Motor neuron (in vitro differentiated cells): ENCODE results near the gene RHBDL3. TPM values are rescaled to one million over a fixed set of nuclear protein-coding genes. Genes with fewer than 3 reads are reported as not detected.
A peak's percentile ranks its signal among the peaks of the same experiment; 100 is the strongest.
"Not testable (repeated sequence)": the region's sequence is repeated elsewhere in the genome, so short reads cannot be mapped to it uniquely, and the experiment has no call there.

Experiments used
- ATAC-seq, 8 experiments: fragments of 200-7000 bp; cut with Tn5 transposase; replicated peaks in 6 of 8; 2 replicates each; pipeline ENCODE4 v1.8.0; 2021; ENCODE audit warnings: mild to moderate bottlenecking in 8 of 8, moderate library complexity in 8 of 8
- H3K27ac ChIP-seq, 2 donors: fragments of 250-450 bp; sonication (Bioruptor Pico); 2 replicates each; pipeline ENCODE4 v1.9.0; 2021; ENCODE audit warnings: antibody characterized with exemption in 2 of 2, mild to moderate bottlenecking in 2 of 2, moderate library complexity in 1 of 2
- H3K4me1 ChIP-seq, 2 donors: fragments of 250-450 bp; sonication (Bioruptor Pico); replicated peaks in 1 of 2; 2 replicates each; pipeline ENCODE4 v1.6.1; 2021; ENCODE audit warnings: antibody characterized with exemption in 2 of 2, mild to moderate bottlenecking in 2 of 2, moderate library complexity in 1 of 2
- H3K4me3 ChIP-seq, 5 donors: fragments of 250-450 bp; sonication (Bioruptor Pico); 2 replicates each; pipeline ENCODE4 v1.9.0; 2021; ENCODE audit warnings: antibody characterized with exemption in 5 of 5, mild to moderate bottlenecking in 5 of 5, moderate library complexity in 4 of 5
- whole genome bisulfite sequencing, 10 experiments: fragments of 450-650 bp; shearing (Covaris generic); methylation state at CpG; one replicate each; pipeline ENCODE4 v1.0.0; 2022; 5-methylcytosine and 5-hydroxymethylcytosine counted together
- in situ Hi-C, 9 experiments: fragments of 400-800 bp; cut with MboI; loops; one replicate each; pipeline ENCODE4 v1.15.0; 2021; ENCODE audit warnings: low sequenced_read_pairs in 9 of 9, low pct_unique_long_range_greater_than_20kb in 2 of 9; ENCODE audit not compliant: unreplicated experiment in 9 of 9
- total RNA-seq, 8 experiments: library from RNA; unstranded; fragments of 300-600 nt; gene quantifications; 2 replicates each; pipeline versions ENCODE4 v1.2.3 to v1.2.4, GENCODE V29; 2022

The RHBDL3 gene
- total RNA-seq, 8 experiments from 2014 or later, result 3.2 to 142 (median 19.9) TPM

DNA sequence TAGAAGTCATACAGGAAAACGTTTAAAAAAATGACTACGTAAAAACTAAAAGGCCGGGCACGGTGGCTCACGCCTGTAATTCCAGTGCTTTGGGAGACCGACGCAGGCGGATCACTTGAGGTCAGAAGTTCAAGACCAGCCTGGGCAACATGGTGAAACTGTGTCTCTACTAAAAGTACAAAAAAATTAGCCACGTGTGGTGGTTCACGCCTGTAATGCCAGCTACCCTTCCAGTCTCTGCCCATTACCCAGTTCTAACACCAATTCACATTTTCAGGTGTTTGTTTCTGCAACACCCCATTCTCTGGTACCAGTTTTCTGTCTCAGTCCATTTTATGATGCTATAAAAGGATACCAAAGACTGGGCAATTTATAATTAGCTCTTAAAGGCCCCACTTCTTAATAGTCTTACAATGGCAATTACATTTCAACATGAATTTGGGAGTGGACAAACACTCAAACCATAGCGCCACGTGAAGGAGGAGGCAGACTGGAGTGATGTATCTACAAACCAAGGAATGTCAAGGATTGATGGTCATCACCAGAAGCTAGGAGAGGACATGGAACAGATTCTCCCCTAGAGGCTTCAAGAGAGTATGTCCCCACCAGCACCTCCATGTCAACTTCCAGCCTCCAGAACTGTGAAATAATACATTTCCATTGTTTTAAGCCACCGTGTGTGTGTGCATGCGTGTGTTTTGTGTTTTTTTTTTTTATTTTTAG, 77.1 kb downstream of the RHBDL3 start:
- WGBS, 10 experiments, result 53 to 90% (median 79%) methylated on average over 2 to 14 of the region's 14 CpGs
- in situ Hi-C loops, result loop anchor here in 1 of 9 experiments (25.0 kb wide), 1 partner anchor 105 kb away; no protein-coding TSS in a partner anchor
- ATAC-seq, result no peak
- Histone ChIP-seq H3K4me1 (peaks cover 7 to 13% of the 10 kb centered on the region in 2 donors), H3K27ac (peak overlapping the region in 1 of 2 donors; percentile 71), H3K4me3 (peak overlapping the region; percentile 49 to 85 (median 57))

DNA sequence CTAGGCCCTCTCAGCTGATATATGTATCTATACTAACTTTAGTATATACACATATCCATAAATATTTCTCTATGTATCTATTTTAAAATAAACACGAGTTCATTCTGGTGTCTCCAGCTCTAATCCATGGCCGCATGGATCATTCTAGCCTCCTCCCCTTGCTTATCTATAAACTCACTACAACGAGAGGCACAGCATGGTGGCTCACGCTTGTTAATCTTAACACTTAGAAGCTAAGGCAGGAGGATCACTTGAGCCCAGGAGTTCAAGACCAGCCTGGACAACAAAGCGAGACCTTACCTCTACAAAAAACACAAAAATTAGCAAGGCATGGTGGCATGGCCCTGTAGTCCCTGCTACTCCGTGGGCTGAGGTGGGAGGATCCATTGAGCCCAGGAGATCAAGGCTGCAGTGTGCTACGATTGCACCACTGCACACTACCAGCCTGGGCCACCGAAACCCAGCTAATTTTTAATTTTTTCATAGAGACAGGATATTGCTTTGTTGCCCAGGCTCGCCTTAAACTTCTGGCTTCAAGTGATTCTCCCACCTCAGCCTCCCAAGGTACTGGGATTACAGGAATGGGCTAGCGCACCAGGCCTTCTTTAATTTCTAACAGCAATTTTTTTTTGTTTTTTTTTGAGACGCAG, 80.4 kb downstream of the RHBDL3 start:
- no peak overlapping the region for H3K27ac ChIP-seq
- H3K4me1 ChIP-seq, result peaks cover 13 to 17% of the 10 kb centered on the region in 2 donors
- in situ Hi-C loops, result loop anchor here in 1 of 9 experiments (25.0 kb wide), 1 partner anchor 109 kb away; no protein-coding TSS in a partner anchor
- WGBS, 10 experiments, result 78 to 100% (median 99%) methylated on average over 1 to 11 of the region's 11 CpGs; no CpG with 5 or more reads in 2 of the 10 experiments
- no peak overlapping the region for H3K4me3 ChIP-seq
- ATAC-seq, result no peak

DNA sequence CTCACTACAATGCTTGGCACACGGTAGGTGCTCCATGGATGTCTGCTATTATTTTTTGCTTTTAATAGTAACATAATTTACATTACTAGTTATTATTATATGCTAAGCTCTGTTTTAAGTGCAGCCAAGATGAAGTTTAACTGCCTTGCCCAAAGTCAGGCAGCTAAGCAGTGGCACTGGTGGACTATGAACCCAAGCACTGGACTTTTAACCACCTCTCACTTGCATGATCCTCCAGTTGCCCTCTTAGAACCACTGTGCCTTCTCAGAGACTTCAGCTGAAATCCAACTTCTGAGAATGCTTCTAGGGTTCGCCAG, 82.8 kb downstream of the RHBDL3 start:
- Histone ChIP-seq H3K27ac (no peak overlapping the region), H3K4me3 (no peak overlapping the region), H3K4me1 (peaks cover 16 to 17% of the 10 kb centered on the region in 2 donors)
- 83 to 100% (median 100%) methylated on average over 1 to 2 of the region's 2 CpGs; no CpG with 5 or more reads in 3 of the 10 experiments for WGBS, 10 experiments
- no peak for ATAC-seq
- in situ Hi-C loops, result loop anchor here in 1 of 9 experiments (25.0 kb wide), 1 partner anchor 111 kb away; no protein-coding TSS in a partner anchor

DNA sequence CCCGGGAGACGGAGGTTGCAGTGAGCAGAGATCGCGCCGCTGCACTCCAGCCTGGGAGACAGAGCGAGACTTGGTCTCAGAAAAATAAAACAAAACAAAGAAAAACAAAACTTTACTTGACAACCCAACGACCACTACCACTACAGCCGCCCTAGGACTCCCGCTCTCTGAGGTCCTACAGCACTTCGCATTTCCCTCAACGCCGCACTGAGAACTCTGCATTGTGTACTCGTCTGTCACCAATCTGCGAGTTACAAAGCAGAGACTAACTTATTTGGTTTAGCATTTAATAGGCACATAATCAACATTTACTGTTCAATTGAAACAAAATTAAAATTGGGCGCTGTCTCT, 83.8 kb downstream of the RHBDL3 start:
- ATAC-seq, result peak in 7 of 8 experiments; percentile 11 to 38 (median 26)
- Histone ChIP-seq H3K4me3 (peak overlapping the region; percentile 68 to 91 (median 74)), H3K27ac (peak overlapping the region; percentile 98 to 99), H3K4me1 (peaks cover 18 to 21% of the 10 kb centered on the region in 2 donors)
- 0 to 53% (median 27%) methylated on average over 1 to 10 of the region's 15 CpGs; no CpG with 5 or more reads in 1 of the 10 experiments for WGBS, 10 experiments
- in situ Hi-C loops, result loop anchor here in 1 of 9 experiments (25.0 kb wide), 1 partner anchor 112 kb away; no protein-coding TSS in a partner anchor

DNA sequence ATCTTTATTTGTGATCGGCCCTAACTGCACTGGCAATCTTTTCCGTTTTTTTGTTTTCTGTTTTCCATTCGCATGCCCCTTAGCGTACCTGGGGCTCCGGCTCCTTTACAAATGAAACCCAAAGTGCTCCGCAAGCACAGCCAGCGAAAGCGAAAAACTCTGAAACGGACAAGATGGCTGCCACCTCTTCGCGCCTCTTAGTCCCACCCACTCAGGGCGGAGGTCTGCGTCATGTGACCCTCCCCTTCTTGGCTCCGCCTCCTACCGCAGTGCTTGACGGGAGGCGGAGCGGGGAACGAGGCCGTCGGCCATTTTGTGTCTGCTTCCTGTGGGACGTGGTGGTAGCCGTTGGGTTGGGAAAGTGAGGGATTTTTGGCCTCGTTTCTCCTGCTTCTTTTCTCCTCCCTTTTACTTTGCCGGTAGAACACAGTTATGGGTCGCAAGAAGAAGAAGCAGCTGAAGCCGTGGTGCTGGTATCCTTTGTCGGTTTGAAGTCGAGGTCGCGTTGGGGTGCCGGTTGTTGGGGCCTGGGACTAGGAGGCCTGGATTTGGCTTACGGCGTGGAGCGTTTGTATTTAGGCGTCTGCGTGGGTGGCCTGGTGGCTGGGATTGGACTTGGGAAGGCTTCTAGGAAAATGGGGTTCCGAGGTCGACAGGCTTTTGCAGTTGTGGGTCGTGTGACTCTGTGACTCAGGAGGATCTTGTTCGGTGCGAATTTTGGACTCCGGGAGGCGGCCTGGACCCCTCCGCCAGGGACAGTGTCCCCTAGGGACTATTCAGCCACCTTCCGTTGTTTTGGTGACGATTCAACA, 84.4 kb downstream of the RHBDL3 start, which contains the start of gene ZNF207:
Gene ZNF207 (plus strand): TSS at position 304 of the 812 bp plus-strand sequence. CDS start 129 bp downstream, at position 433.
- in situ Hi-C loops, result loop anchor here in 1 of 9 experiments (25.0 kb wide), 1 partner anchor 113 kb away; no protein-coding TSS in a partner anchor
- H3K27ac ChIP-seq, result peak within 1 kb of the TSS; percentile 98 to 99
- peak within 1 kb of the TSS; percentile 68 to 91 (median 74) for H3K4me3 ChIP-seq
- H3K4me1 ChIP-seq, result peaks cover 18 to 22% of the 10 kb centered on the region in 2 donors
- peak; percentile 88 to 97 (median 96) for ATAC-seq
- WGBS, 10 experiments, result 0 to 2% (median 0%) methylated on average over 6 to 36 of the region's 47 CpGs

DNA sequence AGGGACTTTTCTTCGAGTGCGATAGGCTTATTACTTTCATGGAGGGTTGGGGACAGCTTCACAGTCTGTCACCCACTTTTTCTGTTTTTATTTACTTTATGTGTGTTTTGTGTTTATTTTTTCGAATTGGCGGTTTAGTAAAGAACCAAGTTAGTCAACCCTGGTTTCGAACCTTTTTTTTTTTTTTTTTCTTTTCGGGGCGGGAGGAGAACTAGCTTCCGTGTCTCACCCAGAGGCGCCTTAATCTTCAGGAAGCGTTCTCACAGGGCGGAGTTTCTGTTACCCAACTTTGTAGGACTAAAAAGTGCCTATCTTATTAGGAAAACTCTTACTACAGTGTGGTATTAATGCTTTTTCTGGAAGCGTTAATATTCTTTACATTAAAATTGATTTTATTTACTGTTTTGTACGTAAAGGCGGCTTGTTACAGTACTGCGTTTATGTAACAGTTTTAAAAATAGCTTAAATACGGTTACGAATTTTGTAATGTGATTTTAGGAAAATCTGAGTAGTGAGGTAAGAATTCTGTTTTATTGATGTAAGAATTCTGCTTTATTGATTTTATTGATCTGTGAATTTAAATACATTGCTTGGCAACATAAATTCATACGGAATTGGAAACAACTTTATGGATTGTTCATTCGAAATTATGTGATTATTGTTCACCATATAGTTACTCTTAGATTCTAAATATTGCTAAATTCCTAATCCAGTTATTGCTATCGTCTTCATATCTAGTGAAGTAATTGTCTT, 85.2 kb downstream of the RHBDL3 start:
- ATAC-seq, result peak in 6 of 8 experiments; percentile 9 to 44 (median 22)

DNA sequence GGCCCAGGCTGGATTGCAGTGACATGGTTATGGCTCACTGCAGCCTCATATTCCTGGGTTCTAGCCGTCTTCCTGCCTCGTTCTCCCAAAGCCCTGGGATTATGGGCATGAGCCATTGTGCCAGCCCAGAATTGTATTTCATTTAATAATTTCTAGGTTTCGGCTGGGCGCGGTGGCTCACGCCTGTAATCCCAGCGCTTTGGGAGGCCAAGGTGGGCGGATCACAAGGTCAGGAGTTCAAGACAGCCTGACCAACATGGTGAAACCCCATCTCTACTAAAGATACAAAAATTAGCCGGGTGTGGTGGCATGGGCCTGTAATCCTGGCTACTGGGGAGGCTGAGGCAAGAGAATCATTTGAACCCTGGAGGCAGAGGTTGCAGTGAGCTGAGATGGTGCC, 87.1 kb downstream of the RHBDL3 start:
- Histone ChIP-seq H3K4me3 (peak overlapping the region in 4 of 5 donors; percentile 68 to 91 (median 74)), H3K4me1 (peaks cover 22 to 27% of the 10 kb centered on the region in 2 donors)
- in situ Hi-C loops, ATAC-seq, H3K27ac ChIP-seq: not testable (repeated sequence)
- WGBS, 10 experiments, result 67 to 100% (median 95%) methylated on average over 1 to 8 of the region's 9 CpGs; no CpG with 5 or more reads in 5 of the 10 experiments

More for the DNA sequence above, 85.2 kb downstream of the RHBDL3 start:
- 0 to 3% (median 0%) methylated on average over 6 to 20 of the region's 20 CpGs for WGBS, 10 experiments
- Histone ChIP-seq H3K4me3 (peak overlapping the region; percentile 68 to 91 (median 74)), H3K27ac (peak overlapping the region; percentile 98 to 99), H3K4me1 (peaks cover 22 to 27% of the 10 kb centered on the region in 2 donors)
- in situ Hi-C loops, result no loop called here

DNA sequence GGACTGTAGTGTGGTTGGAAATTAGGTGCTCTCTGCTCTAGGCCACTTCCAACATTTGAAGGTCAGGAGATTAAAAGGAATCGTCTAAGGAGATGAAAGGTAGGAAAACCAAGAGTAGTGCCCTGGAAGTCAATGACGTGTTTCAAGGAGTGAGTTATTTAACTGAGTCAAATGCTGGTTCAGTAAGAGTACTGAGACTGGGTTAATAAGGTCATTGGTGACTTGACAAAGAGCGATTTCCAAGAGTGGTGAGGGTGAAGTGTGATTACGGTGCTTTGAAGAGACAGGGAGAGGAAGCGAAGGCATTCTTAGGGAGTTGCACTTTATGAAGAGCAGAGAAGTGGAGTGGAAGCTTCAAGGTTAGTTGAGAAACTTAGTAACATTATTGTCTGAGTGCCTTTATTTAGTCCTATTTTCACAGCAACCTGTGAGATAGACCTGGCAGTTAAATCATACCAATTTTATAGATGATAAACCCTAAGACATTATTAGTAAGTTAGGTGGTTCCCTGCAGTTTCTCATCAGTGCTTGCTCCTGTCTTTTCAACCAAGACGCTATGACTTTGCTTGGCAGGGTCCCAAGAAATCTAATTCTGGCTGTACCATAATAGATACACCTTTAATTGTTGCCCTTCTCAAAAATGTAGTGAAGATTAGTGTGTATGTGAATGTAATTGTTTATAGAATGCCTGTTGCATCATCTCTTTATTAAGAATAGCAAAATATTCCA, 90.2 kb downstream of the RHBDL3 start:
- H3K27ac ChIP-seq, result no peak overlapping the region
- no peak overlapping the region for H3K4me3 ChIP-seq
- peaks cover 18 to 21% of the 10 kb centered on the region in 2 donors for H3K4me1 ChIP-seq
- in situ Hi-C loops, result no loop called here
- 60 to 95% (median 83%) methylated on average over 2 to 6 of the region's 6 CpGs; no CpG with 5 or more reads in 1 of the 10 experiments for WGBS, 10 experiments
- no peak for ATAC-seq

DNA sequence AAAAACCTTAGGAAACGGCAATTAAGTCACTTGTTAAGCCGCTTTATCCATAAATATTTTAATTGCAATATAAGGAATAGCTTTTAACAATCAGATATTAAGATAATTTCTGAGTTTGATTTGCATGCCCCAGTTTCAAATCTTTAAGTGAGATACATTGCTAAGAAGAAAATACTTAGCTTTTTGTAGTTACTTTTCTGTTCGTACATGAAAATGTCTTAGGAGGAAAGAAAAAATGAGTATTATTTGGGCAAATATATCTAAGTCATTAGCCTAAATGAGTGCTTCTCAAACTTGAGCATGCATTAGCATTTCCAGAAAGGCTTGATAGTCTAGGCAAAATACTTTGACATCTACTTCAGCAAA, 90.7 kb downstream of the RHBDL3 start:
- Histone ChIP-seq H3K4me3 (no peak overlapping the region), H3K4me1 (peaks cover 18 to 21% of the 10 kb centered on the region in 2 donors), H3K27ac (no peak overlapping the region)
- 70 to 100% (median 96%) methylated on average over 1 to 3 of the region's 3 CpGs; no CpG with 5 or more reads in 1 of the 10 experiments for WGBS, 10 experiments
- in situ Hi-C loops, result no loop called here
- no peak for ATAC-seq

DNA sequence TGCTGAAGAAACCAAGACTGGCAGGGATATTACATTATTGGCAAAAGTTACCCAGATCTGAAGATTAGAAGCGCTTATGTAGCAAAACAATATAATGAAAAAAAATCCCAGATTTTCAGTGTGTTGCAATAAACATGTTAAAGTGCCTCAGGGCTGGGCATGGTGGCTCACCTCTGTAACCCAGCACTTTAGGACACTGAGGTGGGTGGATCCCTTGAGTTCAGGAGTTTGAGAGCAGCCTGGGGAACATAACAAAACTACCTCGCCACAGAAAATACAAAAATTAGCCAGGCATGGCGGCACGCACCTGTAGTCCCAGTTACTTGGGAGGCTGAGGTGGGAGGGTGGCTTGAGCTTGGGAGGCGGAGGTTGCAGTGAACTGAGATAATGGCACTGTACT, 91.1 kb downstream of the RHBDL3 start:
- peaks cover 18 to 21% of the 10 kb centered on the region in 2 donors for H3K4me1 ChIP-seq
- peak in 3 of 8 experiments; percentile 37 to 46 (median 37) for ATAC-seq
- no peak overlapping the region for H3K27ac ChIP-seq
- 17 to 100% (median 100%) methylated on average over 1 to 3 of the region's 5 CpGs; no CpG with 5 or more reads in 1 of the 10 experiments for WGBS, 10 experiments
- H3K4me3 ChIP-seq, result no peak overlapping the region
- in situ Hi-C loops, result no loop called here

DNA sequence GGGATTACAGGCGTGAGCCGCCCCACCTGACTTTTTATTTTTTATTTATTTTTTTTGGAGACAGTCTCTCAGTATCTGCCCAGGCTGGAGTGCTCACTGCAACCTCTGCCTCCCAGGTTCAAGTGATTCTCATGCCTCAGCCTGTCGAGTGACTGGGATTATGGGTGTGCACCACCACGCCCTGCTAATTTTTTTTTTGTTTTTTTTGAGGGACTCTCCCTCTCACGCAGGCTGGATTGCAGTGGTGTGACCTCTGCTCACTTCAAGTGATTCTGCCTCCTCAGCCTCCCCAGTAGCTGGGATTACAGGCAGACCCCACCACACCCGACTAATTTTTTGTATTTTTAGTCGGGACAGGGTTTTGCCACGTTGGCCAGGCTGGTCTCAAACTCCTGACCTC, 92.0 kb downstream of the RHBDL3 start:
- WGBS, 10 experiments, result 85 to 100% (median 87%) methylated on average over 1 to 6 of the region's 8 CpGs; no CpG with 5 or more reads in 7 of the 10 experiments
- peak in 4 of 8 experiments; percentile 6 to 55 (median 46) for ATAC-seq
- in situ Hi-C loops, result no loop called here
- Histone ChIP-seq H3K27ac (no peak overlapping the region), H3K4me3 (no peak overlapping the region), H3K4me1 (peaks cover 12 to 13% of the 10 kb centered on the region in 2 donors)
